ENCODE data around the gene AMOTL1. TPM values are rescaled to one million over a fixed set of nuclear protein-coding genes. Genes with fewer than 3 reads are reported as not detected.

Gene AMOTL1
- total and polyA plus RNA-seq, 2 of the 8 experiments (the other 6 are each of a cell fraction or from before 2014, with no cell fraction given), result 9.0 to 27.6 TPM

GRCh38 chr11:94885581-94885980, 117.4 kb downstream of the AMOTL1 start:
- ChIA-PET CTCF (ENCODE audit: partially characterized antibody) (interaction anchor here (1.0 to 6.8 kb wide), 3 partner anchors 12 to 263 kb away, joined by 3 to 48 read pairs (median 14); no protein-coding TSS in a partner anchor), POLR2A (ENCODE audit: partially characterized antibody) (no interaction called here)
- Histone ChIP-seq H2AFZ (ENCODE audit: low read length) (no peak overlapping the region), H3K79me1 (ENCODE audit: low read depth, low read length) (no peaks in the 10 kb centered on the region), H2BK12ac (ENCODE audit: low read depth, low read length) (no peak overlapping the region), H3K14ac (ENCODE audit: insufficient read length) (no peak overlapping the region), H4K91ac (replicated peaks; ENCODE audit: insufficient read length, low read length) (no peak overlapping the region), H3K56ac (replicated peaks; ENCODE audit: insufficient read length, low read depth, low read length) (no peak overlapping the region), H3K27ac (ENCODE audit: low read depth, low read length) (no peak overlapping the region), H4K8ac (ENCODE audit: extremely low read depth, insufficient read depth, low read length) (no peak overlapping the region), H3K4ac (replicated peaks; ENCODE audit: insufficient read length, low read depth, low read length) (no peak overlapping the region), H3K4me1 (replicated peaks in 1 of 4; ENCODE audit: control insufficient read depth in 3 of 4, insufficient read depth in 4 of 4, low read length in 3 of 4) (peaks cover 0 to 3% (median 0%) of the 10 kb centered on the region in 4 experiments; a peak in 1 of 7 replicates), H3K9me3 (ENCODE audit: insufficient read depth in 2 of 2, low read depth in 1 of 2, low read length in 1 of 2) (peaks cover 5% of the 10 kb centered on the region in 2 experiments; a peak in 1 of 4 replicates), H3K36me3 (ENCODE audit: control insufficient read depth in 2 of 4, insufficient read depth in 4 of 4, low read length in 3 of 4) (peaks cover 0 to 5% (median 0%) of the 10 kb centered on the region in 4 experiments; a peak in 1 of 8 replicates), H2BK15ac (ENCODE audit: low read length) (no peak overlapping the region), H4K5ac (ENCODE audit: insufficient read length, low read depth, low read length) (no peak overlapping the region), H4K20me1 (replicated peaks in 1 of 2; ENCODE audit: control insufficient read depth in 1 of 2, insufficient read depth in 2 of 2, low read length in 2 of 2) (no peaks in the 10 kb centered on the region), H3K18ac (ENCODE audit: extremely low read depth, low read length) (no peak overlapping the region), H3K23me2 (ENCODE audit: low read depth, low read length) (no peaks in the 10 kb centered on the region), H3K4me2 (ENCODE audit: insufficient read depth in 1 of 2, low read depth in 2 of 2, low read length in 2 of 2) (no peak overlapping the region), H2BK5ac (ENCODE audit: low read depth, low read length) (no peak overlapping the region), H2AK5ac (ENCODE audit: low read depth, low read length) (no peak overlapping the region), H2BK20ac (ENCODE audit: low read length) (no peak overlapping the region), H3K27me3 (replicated peaks in 1 of 4; ENCODE audit: control insufficient read depth in 3 of 4, extremely low read depth in 1 of 4, insufficient read depth in 3 of 4, low read length in 3 of 4) (no peaks in the 10 kb centered on the region), H3K9ac (replicated peaks in 1 of 4; ENCODE audit: extremely low read depth in 1 of 4, low read depth in 3 of 4, low read length in 3 of 4) (no peak overlapping the region), H3K23ac (ENCODE audit: insufficient read length) (no peak overlapping the region), H3K79me2 (ENCODE audit: control insufficient read depth in 1 of 2, insufficient read depth in 2 of 2, low read length in 2 of 2) (no peaks in the 10 kb centered on the region), H3K4me3 (ENCODE audit: extremely low read depth in 1 of 4, insufficient read depth in 2 of 4, low read depth in 3 of 4, low read length in 4 of 4) (no peak overlapping the region), H2BK120ac (replicated peaks; ENCODE audit: low read depth, low read length) (no peak overlapping the region)
- no peak for TF ChIP-seq JUND (IDR thresholded peaks at IDR 0.05; ENCODE audit: low read length)
- no peak for TF ChIP-seq JUN (IDR thresholded peaks at IDR 0.05; ENCODE audit: low read depth, low read length)
- TF ChIP-seq RNF2 (IDR thresholded peaks at IDR 0.05; ENCODE audit: borderline replicate concordance, low read depth, low read length, missing control alignments, poor library complexity, severe bottlenecking), result no peak
- no peak for TF ChIP-seq SP1 (IDR thresholded peaks at IDR 0.05; ENCODE audit: low read depth, low read length)
- TF ChIP-seq CHD1 (IDR thresholded peaks at IDR 0.05; ENCODE audit: low read depth, low read length), result no peak
- TF ChIP-seq POLR2AphosphoS5 (IDR thresholded peaks at IDR 0.05; ENCODE audit: low read depth, low read length), result no peak
- TF ChIP-seq PHF8 (conservative IDR thresholded peaks at IDR 0.05; ENCODE audit: low read depth, low read length), result no peak
- TF ChIP-seq SP4 (IDR thresholded peaks at IDR 0.05; ENCODE audit: low read length), result no peak
- no peak for TF ChIP-seq HDAC2 (IDR thresholded peaks at IDR 0.05; ENCODE audit: borderline replicate concordance in 1 of 2, low read depth in 2 of 2, low read length in 2 of 2)
- no peak for TF ChIP-seq TCF12 (IDR thresholded peaks at IDR 0.05; ENCODE audit: low read depth, low read length)
- DNase-seq (ENCODE audit: low read depth in 1 of 2, low spot score in 2 of 2), result no peak
- FAIRE-seq, result no peak
